ENCODE measurements around the gene PACSIN2.

DNA sequence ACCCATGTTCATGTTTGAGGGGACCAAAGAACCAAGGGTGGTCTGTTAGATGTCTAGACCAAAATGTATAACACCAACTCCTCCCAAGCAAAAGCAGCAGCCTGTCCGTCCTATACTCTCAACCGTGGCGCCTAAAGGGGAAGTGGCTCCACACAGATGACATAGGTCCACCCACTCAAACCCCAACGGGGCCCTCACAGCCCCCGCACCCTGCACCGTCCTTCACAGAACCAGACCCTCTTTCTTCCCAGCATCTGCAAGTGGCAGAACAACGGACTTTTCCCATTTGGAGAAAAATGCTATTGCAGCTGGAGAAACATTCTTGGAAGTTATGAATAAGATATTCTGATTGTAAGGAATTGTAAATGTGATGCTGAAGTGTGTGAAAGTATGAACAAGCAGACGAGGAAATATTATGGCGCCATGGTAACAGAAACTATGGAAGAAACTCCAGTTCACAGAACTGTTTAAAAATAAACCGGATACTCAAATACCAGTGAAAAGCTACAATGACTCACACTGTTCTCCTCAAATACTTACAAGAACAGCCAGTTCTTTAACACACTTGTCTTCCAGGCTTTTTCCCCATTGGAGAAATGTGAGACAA, 81.4 kb downstream of the PACSIN2 start:
- TF ChIP-seq, protein P1, sequence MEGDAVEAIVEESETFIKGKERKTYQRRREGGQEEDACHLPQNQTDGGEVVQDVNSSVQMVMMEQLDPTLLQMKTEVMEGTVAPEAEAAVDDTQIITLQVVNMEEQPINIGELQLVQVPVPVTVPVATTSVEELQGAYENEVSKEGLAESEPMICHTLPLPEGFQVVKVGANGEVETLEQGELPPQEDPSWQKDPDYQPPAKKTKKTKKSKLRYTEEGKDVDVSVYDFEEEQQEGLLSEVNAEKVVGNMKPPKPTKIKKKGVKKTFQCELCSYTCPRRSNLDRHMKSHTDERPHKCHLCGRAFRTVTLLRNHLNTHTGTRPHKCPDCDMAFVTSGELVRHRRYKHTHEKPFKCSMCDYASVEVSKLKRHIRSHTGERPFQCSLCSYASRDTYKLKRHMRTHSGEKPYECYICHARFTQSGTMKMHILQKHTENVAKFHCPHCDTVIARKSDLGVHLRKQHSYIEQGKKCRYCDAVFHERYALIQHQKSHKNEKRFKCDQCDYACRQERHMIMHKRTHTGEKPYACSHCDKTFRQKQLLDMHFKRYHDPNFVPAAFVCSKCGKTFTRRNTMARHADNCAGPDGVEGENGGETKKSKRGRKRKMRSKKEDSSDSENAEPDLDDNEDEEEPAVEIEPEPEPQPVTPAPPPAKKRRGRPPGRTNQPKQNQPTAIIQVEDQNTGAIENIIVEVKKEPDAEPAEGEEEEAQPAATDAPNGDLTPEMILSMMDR (conservative IDR thresholded peaks at IDR 0.05; ENCODE audit: low read depth in 2 of 2): no peak
- no peak for TF ChIP-seq EZH2 (IDR thresholded peaks at IDR 0.05; ENCODE audit: low read depth, unreplicated experiment)

All from GM23338 (cell line).